Fibroblast of villous mesenchyme (primary cell): Measurements from ENCODE around the gene OGFOD3. TPM values are rescaled to one million over a fixed set of nuclear protein-coding genes. Genes with fewer than 3 reads are reported as not detected.

Source experiments
- DNase-seq: peaks from one replicate; pipeline ENCODE4 v3.0.0-alpha.2; 2010; ENCODE audit warnings: low read depth
- H3K4me3 ChIP-seq: 2 replicates; pipeline ENCODE4 v1.5.1; 2011; ENCODE audit warnings: low read depth, mild to moderate bottlenecking, low read length
- total RNA-seq: library from RNA; depleted of rRNA; stranded (reverse); fragments of >200 nt; gene quantifications from 2 replicates; pipeline ENCODE4 v1.2.3, GENCODE V29; 2012
- TF ChIP-seq, protein P1 (sequence below): IDR thresholded peaks from 2 replicates; pipeline ENCODE4 v1.5.1; 2012; ENCODE audit warnings: low read depth, mild to moderate bottlenecking, low read length; ENCODE audit not compliant: insufficient read depth

The OGFOD3 gene
- total RNA-seq, 1 donor: 20.7 TPM

- H3K4me3 ChIP-seq: no peak overlapping the region
- TF ChIP-seq, protein P1, sequence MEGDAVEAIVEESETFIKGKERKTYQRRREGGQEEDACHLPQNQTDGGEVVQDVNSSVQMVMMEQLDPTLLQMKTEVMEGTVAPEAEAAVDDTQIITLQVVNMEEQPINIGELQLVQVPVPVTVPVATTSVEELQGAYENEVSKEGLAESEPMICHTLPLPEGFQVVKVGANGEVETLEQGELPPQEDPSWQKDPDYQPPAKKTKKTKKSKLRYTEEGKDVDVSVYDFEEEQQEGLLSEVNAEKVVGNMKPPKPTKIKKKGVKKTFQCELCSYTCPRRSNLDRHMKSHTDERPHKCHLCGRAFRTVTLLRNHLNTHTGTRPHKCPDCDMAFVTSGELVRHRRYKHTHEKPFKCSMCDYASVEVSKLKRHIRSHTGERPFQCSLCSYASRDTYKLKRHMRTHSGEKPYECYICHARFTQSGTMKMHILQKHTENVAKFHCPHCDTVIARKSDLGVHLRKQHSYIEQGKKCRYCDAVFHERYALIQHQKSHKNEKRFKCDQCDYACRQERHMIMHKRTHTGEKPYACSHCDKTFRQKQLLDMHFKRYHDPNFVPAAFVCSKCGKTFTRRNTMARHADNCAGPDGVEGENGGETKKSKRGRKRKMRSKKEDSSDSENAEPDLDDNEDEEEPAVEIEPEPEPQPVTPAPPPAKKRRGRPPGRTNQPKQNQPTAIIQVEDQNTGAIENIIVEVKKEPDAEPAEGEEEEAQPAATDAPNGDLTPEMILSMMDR: no peak
- no peak for DNase-seq
These were observed 23.5 kb upstream of the OGFOD3 start for GRCh38 chr17:82441691-82442487.

DNA sequence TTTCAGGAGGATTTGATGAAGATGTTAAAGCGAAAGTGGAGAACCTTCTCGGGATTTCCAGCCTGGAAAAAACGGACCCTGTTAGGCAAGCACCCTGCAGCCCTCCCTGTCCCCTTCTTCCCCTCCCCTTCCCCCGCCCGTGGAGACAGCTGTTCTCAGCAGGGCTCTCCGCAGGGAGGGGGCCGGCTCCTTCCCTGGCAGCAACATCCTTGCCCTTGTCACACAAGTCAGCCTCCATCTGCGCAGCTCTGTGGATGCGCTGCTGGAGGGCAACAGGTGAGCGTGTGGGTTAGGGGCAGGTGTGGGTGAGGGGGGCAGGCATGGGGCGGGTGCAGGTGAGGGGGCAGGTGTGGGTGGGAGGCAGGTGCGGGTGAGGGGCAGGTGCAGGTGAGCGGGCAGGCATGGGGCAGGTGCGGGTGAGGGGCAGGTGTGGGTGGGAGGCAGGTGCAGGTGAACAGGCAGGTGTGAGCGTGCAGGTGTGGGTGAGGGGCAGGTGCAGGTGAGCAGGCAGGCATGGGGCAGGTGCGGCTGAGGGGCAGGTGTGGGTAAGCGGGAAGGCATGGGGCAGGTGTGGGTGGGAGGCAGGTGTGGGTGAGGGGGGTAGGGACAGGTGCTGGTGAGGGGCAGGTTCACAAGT lies 22.7 kb upstream of the OGFOD3 start:
- no peak overlapping the region for H3K4me3 ChIP-seq
- TF ChIP-seq, protein P1: no peak
- DNase-seq: no peak

DNA sequence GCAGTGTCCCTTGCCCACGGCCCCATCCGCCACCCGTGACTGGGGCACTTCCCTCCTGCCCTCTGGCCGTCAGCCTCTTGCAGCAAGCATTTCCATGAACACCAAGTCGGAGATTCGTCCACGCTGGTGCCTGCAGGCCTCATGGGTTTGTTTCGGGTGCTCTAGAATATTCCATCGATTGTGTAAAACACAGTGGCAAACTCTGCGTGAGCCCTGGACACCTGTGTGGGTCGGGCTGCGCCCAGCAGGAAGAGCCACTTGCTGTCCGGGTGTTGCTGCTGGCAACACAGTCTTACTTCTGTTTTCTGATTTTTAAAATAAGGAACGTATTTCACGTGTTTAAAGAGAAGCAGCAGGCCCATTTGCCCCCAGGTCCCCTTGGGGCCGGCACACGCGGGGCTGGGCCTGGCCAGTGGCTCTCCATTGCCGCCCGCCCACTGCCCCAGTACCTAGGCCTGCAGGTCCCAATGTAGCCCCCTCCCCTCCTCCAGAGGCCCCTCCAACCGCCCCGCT lies 22.1 kb upstream of the OGFOD3 start:
- TF ChIP-seq, protein P1: no peak
- no peak for DNase-seq
- no peak overlapping the region for H3K4me3 ChIP-seq

- no peak for DNase-seq
These were observed 21.5 kb upstream of the OGFOD3 start for GRCh38 chr17:82439829-82440365.

GRCh38 chr17:82439194-82439828 lies 20.9 kb upstream of the OGFOD3 start:
- H3K4me3 ChIP-seq: no peak overlapping the region
- no peak for DNase-seq
- TF ChIP-seq, protein P1: no peak

More at GRCh38 chr17:82439829-82440365, 21.5 kb upstream of the OGFOD3 start:
- no peak overlapping the region for H3K4me3 ChIP-seq
- TF ChIP-seq, protein P1: no peak

GRCh38 chr17:82438401-82439193 lies 20.2 kb upstream of the OGFOD3 start:
- no peak for DNase-seq
- no peak overlapping the region for H3K4me3 ChIP-seq
- TF ChIP-seq, protein P1: no peak
